Measurements from ENCODE around the gene PYGB.
A peak's percentile ranks its signal among the peaks of the same experiment; 100 is the strongest.

PYGB gene

DNA sequence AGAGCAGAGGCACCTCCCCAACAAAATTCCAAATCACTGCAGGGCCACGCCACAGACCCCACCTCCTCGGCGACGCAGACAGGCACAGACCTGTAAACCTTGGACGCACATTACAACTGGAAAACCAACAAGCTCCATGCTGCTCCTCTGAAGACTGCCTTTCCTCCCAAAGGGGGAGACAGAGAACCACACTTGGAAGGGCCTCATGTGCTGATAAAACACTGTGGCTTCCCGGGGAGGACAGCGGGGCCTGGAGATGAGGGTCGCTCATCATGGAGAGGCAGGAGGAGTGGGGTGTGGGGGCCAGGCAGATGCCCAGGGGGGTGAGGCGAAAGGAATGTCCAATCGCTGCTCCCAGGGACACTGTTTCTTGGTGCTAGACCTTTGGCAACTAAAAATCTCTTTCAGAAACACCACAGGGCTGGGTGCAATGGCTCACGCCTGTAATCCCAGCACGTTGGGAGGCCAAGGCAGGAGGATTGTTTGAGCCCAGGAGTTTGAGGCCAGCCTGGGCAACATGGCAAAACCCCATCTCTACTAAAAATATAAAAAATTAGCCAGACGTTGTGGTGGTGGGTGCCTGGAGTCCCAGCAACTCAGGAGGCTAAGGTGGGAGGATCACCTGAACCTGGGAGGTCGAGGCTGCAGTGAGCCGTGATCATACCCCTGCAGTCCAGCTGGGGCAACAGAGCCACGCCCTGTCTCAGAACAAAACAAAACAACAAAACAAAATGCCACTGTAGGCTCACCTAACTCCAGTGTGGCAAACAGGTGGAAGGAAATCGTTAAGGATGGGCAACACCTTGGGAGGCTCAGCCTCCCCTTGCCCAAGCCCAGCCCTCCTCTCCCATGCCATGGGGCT is 88.9 kb downstream of the PYGB start:
- peak; percentile 15 for DNase-seq (ENCODE audit: low read depth)
- in situ Hi-C loops (cut with HindIII; ENCODE audit: low sequenced_read_pairs): no loop called here

DNA sequence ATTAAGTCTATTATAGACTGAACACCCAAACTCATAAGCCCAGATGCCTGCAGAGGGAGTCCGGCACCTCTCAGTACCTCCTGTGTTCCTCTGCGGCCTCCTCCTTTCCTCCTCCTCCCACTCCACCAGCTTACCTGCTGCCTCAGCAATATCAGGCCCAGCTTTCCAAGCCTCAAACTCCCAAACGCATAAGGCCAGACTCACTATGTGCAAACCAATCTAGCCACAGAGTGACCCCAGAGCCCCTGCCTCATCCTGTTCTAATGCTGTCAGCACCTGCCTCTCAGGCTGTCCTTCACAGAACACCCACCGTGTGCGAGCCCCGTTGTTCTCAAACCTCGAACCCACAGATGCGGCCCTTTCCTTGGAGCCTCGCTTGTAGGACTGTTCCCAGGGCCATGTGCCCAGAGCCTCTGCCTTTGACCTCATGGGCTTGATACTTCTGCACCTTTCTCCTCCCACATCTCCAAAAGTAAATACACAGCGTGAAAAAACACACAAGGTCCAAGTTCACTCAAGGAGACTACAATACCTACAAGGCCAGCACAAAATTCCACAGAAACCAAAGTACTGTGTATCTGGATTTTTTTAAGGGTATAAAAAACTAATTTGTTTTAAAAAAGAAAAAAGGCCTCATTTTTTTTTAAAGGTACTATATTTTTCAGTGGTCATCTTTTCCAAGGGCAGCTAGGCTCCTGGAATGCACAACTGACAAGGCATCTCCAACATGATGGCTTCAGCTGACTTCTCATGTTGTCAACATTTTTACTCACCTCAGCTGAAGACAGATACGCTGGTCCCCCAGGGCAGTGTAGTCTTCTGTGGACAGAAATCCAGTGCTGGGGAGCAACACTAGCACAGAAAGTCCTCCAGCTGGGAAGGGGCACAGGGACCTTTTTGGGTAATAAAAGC is 90.5 kb downstream of the PYGB start:
- no peak overlapping the region for H3K4me3 ChIP-seq (ENCODE audit: low read depth, low read length)
- in situ Hi-C loops (cut with HindIII; ENCODE audit: low sequenced_read_pairs): no loop called here
- TF ChIP-seq, protein P1, sequence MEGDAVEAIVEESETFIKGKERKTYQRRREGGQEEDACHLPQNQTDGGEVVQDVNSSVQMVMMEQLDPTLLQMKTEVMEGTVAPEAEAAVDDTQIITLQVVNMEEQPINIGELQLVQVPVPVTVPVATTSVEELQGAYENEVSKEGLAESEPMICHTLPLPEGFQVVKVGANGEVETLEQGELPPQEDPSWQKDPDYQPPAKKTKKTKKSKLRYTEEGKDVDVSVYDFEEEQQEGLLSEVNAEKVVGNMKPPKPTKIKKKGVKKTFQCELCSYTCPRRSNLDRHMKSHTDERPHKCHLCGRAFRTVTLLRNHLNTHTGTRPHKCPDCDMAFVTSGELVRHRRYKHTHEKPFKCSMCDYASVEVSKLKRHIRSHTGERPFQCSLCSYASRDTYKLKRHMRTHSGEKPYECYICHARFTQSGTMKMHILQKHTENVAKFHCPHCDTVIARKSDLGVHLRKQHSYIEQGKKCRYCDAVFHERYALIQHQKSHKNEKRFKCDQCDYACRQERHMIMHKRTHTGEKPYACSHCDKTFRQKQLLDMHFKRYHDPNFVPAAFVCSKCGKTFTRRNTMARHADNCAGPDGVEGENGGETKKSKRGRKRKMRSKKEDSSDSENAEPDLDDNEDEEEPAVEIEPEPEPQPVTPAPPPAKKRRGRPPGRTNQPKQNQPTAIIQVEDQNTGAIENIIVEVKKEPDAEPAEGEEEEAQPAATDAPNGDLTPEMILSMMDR (IDR thresholded peaks at IDR 0.05; ENCODE audit: low read depth, low read length, missing control alignments): no peak
- DNase-seq (ENCODE audit: low read depth): no peak

More for the DNA sequence above, 88.9 kb downstream of the PYGB start:
- H3K4me3 ChIP-seq (ENCODE audit: low read depth, low read length): no peak overlapping the region
- TF ChIP-seq, protein P1 (IDR thresholded peaks at IDR 0.05; ENCODE audit: low read depth, low read length, missing control alignments): peak; percentile 61

DNA sequence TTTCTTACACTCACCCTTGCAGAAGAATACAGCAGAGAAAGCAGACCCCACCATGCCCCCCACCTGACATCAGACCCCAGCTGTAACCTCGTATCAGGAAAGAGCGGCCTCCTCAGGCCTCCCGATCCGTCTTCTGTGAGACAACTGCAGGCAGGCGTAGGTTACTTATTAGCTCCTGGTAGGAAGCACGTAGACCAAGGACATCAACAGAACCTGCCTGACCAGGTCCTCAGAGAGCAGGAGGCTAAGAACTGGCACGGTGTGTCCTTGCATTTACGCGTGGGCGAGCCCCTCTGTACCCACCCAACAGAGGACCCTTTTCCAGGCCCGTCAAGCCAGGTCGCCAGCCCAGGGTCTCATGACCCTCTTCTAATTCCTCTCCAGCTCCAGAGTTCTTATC is 91.7 kb downstream of the PYGB start:
- TF ChIP-seq, protein P1 (IDR thresholded peaks at IDR 0.05; ENCODE audit: low read depth, low read length, missing control alignments): no peak
- H3K4me3 ChIP-seq (ENCODE audit: low read depth, low read length): no peak overlapping the region
- in situ Hi-C loops (cut with HindIII; ENCODE audit: low sequenced_read_pairs): no loop called here
- no peak for DNase-seq (ENCODE audit: low read depth)

DNA sequence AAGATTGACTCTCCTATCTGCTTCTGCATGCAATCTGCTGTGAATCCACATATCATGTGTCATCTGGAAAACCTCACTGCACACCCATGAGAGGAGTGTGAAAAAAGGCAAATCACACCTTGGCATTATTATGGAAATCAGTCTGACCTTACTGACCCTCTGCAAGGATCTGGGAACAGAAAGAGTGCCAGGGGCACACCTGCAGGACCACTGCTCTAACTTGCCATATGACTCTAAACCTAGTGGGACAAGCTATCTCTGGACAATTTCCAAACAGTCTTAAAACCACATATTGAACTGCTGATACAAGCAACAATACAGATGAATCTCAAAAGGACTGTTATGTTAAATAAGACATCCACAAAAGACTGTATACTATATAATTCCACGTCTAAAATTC is 92.5 kb downstream of the PYGB start:
- in situ Hi-C loops (cut with HindIII; ENCODE audit: low sequenced_read_pairs): no loop called here
- TF ChIP-seq, protein P1 (IDR thresholded peaks at IDR 0.05; ENCODE audit: low read depth, low read length, missing control alignments): no peak

DNA sequence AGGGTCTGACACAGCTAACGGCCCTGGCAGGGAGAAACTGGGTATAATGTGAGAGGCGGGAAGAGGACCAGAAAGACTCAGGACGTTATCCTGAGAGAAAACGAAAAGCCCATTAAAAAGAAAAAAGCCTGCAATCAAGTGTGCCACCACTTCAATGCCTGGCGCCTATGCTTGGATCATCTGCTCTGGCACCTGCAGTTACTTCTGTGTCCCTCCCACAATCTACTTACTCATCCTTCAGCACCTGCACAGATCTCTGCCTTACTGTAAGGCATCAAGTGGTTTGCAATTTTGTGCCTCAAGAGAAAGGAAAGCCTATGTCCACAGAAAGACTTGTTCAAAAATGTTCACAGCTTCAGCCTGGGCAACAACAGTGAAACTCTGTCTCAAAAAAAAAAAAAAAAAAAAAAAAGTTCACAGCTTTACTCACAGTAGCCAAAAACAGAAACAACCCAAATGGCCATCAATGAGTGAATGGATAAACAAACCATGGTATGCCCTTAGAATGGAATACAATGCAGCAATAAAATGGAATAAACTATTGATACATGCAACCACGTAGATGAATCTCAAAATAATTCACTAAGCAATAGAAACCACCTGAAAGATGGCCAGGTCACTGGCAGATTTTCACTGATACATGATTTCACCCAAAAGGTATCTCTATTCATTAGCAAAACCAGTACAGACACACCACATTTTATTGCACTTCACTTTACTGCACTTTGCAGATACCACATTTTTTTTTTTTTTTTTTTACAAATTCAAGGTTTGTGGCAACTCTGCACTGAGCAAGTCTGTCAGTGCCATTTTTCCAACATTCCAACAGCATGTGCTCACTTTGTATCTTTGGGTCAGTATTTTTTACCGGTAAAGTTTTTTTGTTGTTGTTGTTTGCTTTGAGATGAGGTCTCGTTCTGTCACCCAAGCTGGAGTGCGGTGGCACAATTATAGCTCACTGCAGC is 94.1 kb downstream of the PYGB start:
- in situ Hi-C loops (cut with HindIII; ENCODE audit: low sequenced_read_pairs): no loop called here
- no peak overlapping the region for H3K4me3 ChIP-seq (ENCODE audit: low read depth, low read length)
- TF ChIP-seq, protein P1 (IDR thresholded peaks at IDR 0.05; ENCODE audit: low read depth, low read length, missing control alignments): no peak
- DNase-seq (ENCODE audit: low read depth): no peak

More for the DNA sequence above, 92.5 kb downstream of the PYGB start:
- DNase-seq (ENCODE audit: low read depth): no peak
- H3K4me3 ChIP-seq (ENCODE audit: low read depth, low read length): no peak overlapping the region
